IMR-90 (cell line): ENCODE results near the gene SCML2. TPM values are rescaled to one million over a fixed set of nuclear protein-coding genes. Genes with fewer than 3 reads are reported as not detected.

ENCODE experiments used
- ATAC-seq: fragments of 200-7000 bp; cut with Tn5 transposase; 2 replicates; pipeline ENCODE4 v1.9.1; 2020; ENCODE audit warnings: low read depth, mild to moderate bottlenecking, moderate library complexity
- BruUV-seq: library from RNA; stranded (reverse); fragments of 400-500 nt; replicated peaks from 2 replicates; lab custom pipeline; 2021; lab: Mats Ljungman, UMichigan
- CTCF ChIA-PET: fragments of 300-600 bp; formaldehyde crosslinking; extraction: SDS; loops from one replicate; lab custom pipeline; 2021; ENCODE audit warnings: antibody characterized with exemption; lab: Yijun Ruan, JAX
- POLR2A ChIA-PET: fragments of 300-600 bp; sonication (Branson Sonifier 250); formaldehyde crosslinking; loops from one replicate; lab custom pipeline; 2022; ENCODE audit warnings: antibody characterized with exemption; ENCODE audit not compliant: unreplicated experiment; lab: Charles Lee
- DNase-seq: peaks from one replicate; pipeline ENCODE4 v3.0.0; 2013
- H2AFZ ChIP-seq: replicated peaks from 2 replicates; pipeline ENCODE3; 2013; ENCODE audit warnings: low read length, mild to moderate bottlenecking; ENCODE audit not compliant: poor library complexity
- H2AK5ac ChIP-seq: 2 replicates; pipeline ENCODE4 v1.6.1; 2013; ENCODE audit warnings: low read depth, low read length, inconsistent platforms
- H2AK9ac ChIP-seq: replicated peaks from 2 replicates; pipeline ENCODE3; 2013; ENCODE audit warnings: mild to moderate bottlenecking, low read depth, low read length, moderate library complexity; ENCODE audit not compliant: poor library complexity
- H2BK120ac ChIP-seq: 2 replicates; pipeline ENCODE4 v1.6.1; 2013; ENCODE audit warnings: low read depth, low read length, inconsistent platforms
- H2BK15ac ChIP-seq: 3 replicates; pipeline ENCODE4 v1.6.1; 2013; ENCODE audit warnings: low read depth, low read length, inconsistent platforms
- H2BK20ac ChIP-seq: 2 replicates; pipeline ENCODE4 v1.6.1; 2013; ENCODE audit warnings: low read depth, mild to moderate bottlenecking, inconsistent platforms, low read length, moderate library complexity
- H2BK5ac ChIP-seq: 2 replicates; pipeline ENCODE4 v1.6.1; 2013; ENCODE audit warnings: mild to moderate bottlenecking, low read depth, low read length, inconsistent platforms; ENCODE audit not compliant: poor library complexity, severe bottlenecking
- H3K14ac ChIP-seq: replicated peaks from 2 replicates; pipeline ENCODE4 v1.6.1; 2013; ENCODE audit warnings: low read depth, low read length, inconsistent platforms
- H3K18ac ChIP-seq: 2 replicates; pipeline ENCODE4 v1.6.1; 2013; ENCODE audit warnings: low read depth, low read length, control low read depth
- H3K23ac ChIP-seq: 2 replicates; pipeline ENCODE4 v1.6.1; 2013; ENCODE audit warnings: low read depth, low read length, inconsistent platforms
- H3K27ac ChIP-seq: 2 replicates; pipeline ENCODE4 v1.5.1; 2013; ENCODE audit warnings: mild to moderate bottlenecking, control low read depth, low read length; ENCODE audit not compliant: insufficient read depth
- H3K27me3 ChIP-seq: 2 replicates; pipeline ENCODE4 v1.6.1; 2013; ENCODE audit warnings: low read length; ENCODE audit not compliant: control insufficient read depth, insufficient read depth
- H3K36me3 ChIP-seq: 2 replicates; pipeline ENCODE4 v1.6.1; 2013; ENCODE audit warnings: low read length, mixed read lengths; ENCODE audit not compliant: control insufficient read depth, insufficient read depth
- H3K4ac ChIP-seq: 2 replicates; pipeline ENCODE4 v1.6.1; 2013; ENCODE audit warnings: low read depth, low read length, inconsistent platforms
- H3K4me1 ChIP-seq: 2 replicates; pipeline ENCODE4 v1.6.1; 2013; ENCODE audit warnings: low read length, mixed read lengths; ENCODE audit not compliant: control insufficient read depth, insufficient read depth
- H3K4me2 ChIP-seq: 2 replicates; pipeline ENCODE4 v1.6.1; 2013; ENCODE audit warnings: low read depth, mild to moderate bottlenecking, control low read depth, low read length, moderate library complexity
- H3K4me3 ChIP-seq: 2 replicates; pipeline ENCODE4 v1.5.1; 2013; ENCODE audit warnings: low read depth, mild to moderate bottlenecking, control low read depth, low read length, moderate library complexity; ENCODE audit not compliant: insufficient read depth
- H3K56ac ChIP-seq: 2 replicates; pipeline ENCODE4 v1.6.1; 2013; ENCODE audit warnings: low read length, inconsistent platforms; ENCODE audit not compliant: insufficient read depth; ENCODE audit errors: extremely low read depth
- H3K79me1 ChIP-seq, 2 experiments: 2 replicates each; pipeline ENCODE4 v1.6.1; 2013; ENCODE audit warnings: low read length in 2 of 2, inconsistent platforms in 1 of 2, low read depth in 1 of 2
- H3K9ac ChIP-seq: 2 replicates; pipeline ENCODE4 v1.6.1; 2013; ENCODE audit warnings: low read depth, low read length, control low read depth
- H3K9me1 ChIP-seq: 2 replicates; pipeline ENCODE4 v1.6.1; 2013; ENCODE audit warnings: low read length, inconsistent platforms; ENCODE audit not compliant: insufficient read depth
- H3K9me3 ChIP-seq: 2 replicates; pipeline ENCODE4 v1.6.1; 2013; ENCODE audit warnings: low read length; ENCODE audit not compliant: control insufficient read depth, insufficient read depth
- H4K20me1 ChIP-seq: 2 replicates; pipeline ENCODE4 v1.6.1; 2013; ENCODE audit warnings: low read length, inconsistent platforms; ENCODE audit not compliant: insufficient read depth
- H4K5ac ChIP-seq: 2 replicates; pipeline ENCODE4 v1.6.1; 2013; ENCODE audit warnings: mild to moderate bottlenecking, low read depth, low read length, control low read depth
- H4K8ac ChIP-seq, 2 experiments: 2 replicates each; pipeline ENCODE4 v1.6.1; 2013; ENCODE audit warnings: low read depth in 2 of 2, low read length in 2 of 2, control low read depth in 1 of 2, inconsistent platforms in 1 of 2
- H4K91ac ChIP-seq: 2 replicates; pipeline ENCODE4 v1.6.1; 2013; ENCODE audit warnings: low read depth, low read length, inconsistent platforms; ENCODE audit not compliant: insufficient read depth
- BHLHE40 ChIP-seq: fragments of 150-350 bp; IDR thresholded peaks from 2 replicates; pipeline ENCODE4 v1.6.1; 2016; ENCODE audit warnings: mild to moderate bottlenecking, low read depth, low read length
- CEBPB ChIP-seq: IDR thresholded peaks from 2 replicates; pipeline ENCODE4 v1.6.1; 2012; ENCODE audit warnings: low read depth, low read length, improper control_type of control experiment
- CHD1 ChIP-seq: IDR thresholded peaks from 2 replicates; pipeline ENCODE4 v1.6.1; 2012; ENCODE audit warnings: low read depth, low read length, improper control_type of control experiment
- FOS ChIP-seq: fragments of 150-350 bp; IDR thresholded peaks from 2 replicates; pipeline ENCODE4 v1.6.1; 2016; ENCODE audit warnings: low read depth, low read length
- MAFK ChIP-seq: IDR thresholded peaks from 2 replicates; pipeline ENCODE4 v1.6.1; 2012; ENCODE audit warnings: low read depth, low read length, improper control_type of control experiment
- MAZ ChIP-seq: IDR thresholded peaks from 2 replicates; pipeline ENCODE4 v1.6.1; 2012; ENCODE audit warnings: low read depth, mild to moderate bottlenecking, low read length, improper control_type of control experiment, moderate library complexity, borderline replicate concordance
- MXI1 ChIP-seq: IDR thresholded peaks from 2 replicates; pipeline ENCODE4 v1.6.1; 2012; ENCODE audit warnings: low read depth, mild to moderate bottlenecking, low read length, moderate library complexity, borderline replicate concordance
- NFE2L2 ChIP-seq: fragments of 150-350 bp; IDR thresholded peaks from 2 replicates; pipeline ENCODE4 v1.6.1; 2016; ENCODE audit warnings: low read depth, mild to moderate bottlenecking, low read length
- POLR2A ChIP-seq: IDR thresholded peaks from 2 replicates; pipeline ENCODE4 v1.6.1; 2012; ENCODE audit warnings: mild to moderate bottlenecking, low read depth, low read length
- RAD21 ChIP-seq: IDR thresholded peaks from 2 replicates; pipeline ENCODE4 v1.6.1; 2012; ENCODE audit warnings: low read length, improper control_type of control experiment
- RCOR1 ChIP-seq: IDR thresholded peaks from 2 replicates; pipeline ENCODE4 v1.6.1; 2012; ENCODE audit warnings: mild to moderate bottlenecking, low read length, improper control_type of control experiment; ENCODE audit not compliant: insufficient replicate concordance
- RFX5 ChIP-seq: IDR thresholded peaks from 2 replicates; pipeline ENCODE4 v1.8.0; 2012; ENCODE audit warnings: low read depth, mild to moderate bottlenecking, low read length, moderate library complexity
- SMC3 ChIP-seq: fragments of 150-350 bp; IDR thresholded peaks from 2 replicates; pipeline ENCODE4 v1.6.1; 2016; ENCODE audit warnings: low read depth, mild to moderate bottlenecking, antibody characterized with exemption, low read length, moderate library complexity
- WGBS, 2 experiments: methylation state at CpG; one replicate each; pipeline versions ENCODE4 v1.1.5 to v1.1.7; 2013; ENCODE audit warnings: missing lambda C conversion rate in 2 of 2; ENCODE audit not compliant: insufficient read length in 1 of 2; ENCODE audit errors: extremely low coverage in 2 of 2; 5-methylcytosine and 5-hydroxymethylcytosine counted together
- dilution Hi-C: fragments of 300-500 bp; cut with HindIII; formaldehyde crosslinking; loops from one replicate; pipeline ENCODE4 v1.14.3; 2018; ENCODE audit warnings: low sequenced_read_pairs; ENCODE audit not compliant: unreplicated experiment
- in situ Hi-C: fragments of 300-500 bp; cut with MboI; formaldehyde crosslinking; loops from 3 replicates; pipeline ENCODE4 v1.14.3; 2019; ENCODE audit warnings: low sequenced_read_pairs, inconsistent platforms, mixed read lengths
- intact Hi-C: fragments of 100-400 bp; cut with micrococcal nuclease; formaldehyde crosslinking; loops from 2 replicates; pipeline ENCODE4 v1.10.0; 2022
- polyA plus RNA-seq, 3 experiments: library from polyadenylated mRNA; depleted of rRNA; stranded (reverse); fragments of >200 nt; gene quantifications; 2 replicates each; pipeline ENCODE4 v1.2.3, GENCODE V29; 2012; ENCODE audit warnings: low replicate concordance in 1 of 3
- total RNA-seq: library from RNA; depleted of rRNA; stranded (reverse); fragments of >200 nt; gene quantifications from 2 replicates; pipeline ENCODE4 v1.2.3, GENCODE V29; 2012
- TF ChIP-seq, protein P1 (sequence below): fragments of 150-350 bp; IDR thresholded peaks from 2 replicates; pipeline ENCODE4 v1.6.1; 2016; ENCODE audit warnings: low read depth, mild to moderate bottlenecking, low read length, moderate library complexity, borderline replicate concordance
- TF ChIP-seq, protein P2 (sequence below): fragments of 150-350 bp; IDR thresholded peaks from 2 replicates; pipeline ENCODE4 v1.6.1; 2017; ENCODE audit warnings: mild to moderate bottlenecking, antibody characterized with exemption, low read length, low read depth
- TF ChIP-seq, protein P3 (sequence below): conservative IDR thresholded peaks from 2 replicates; pipeline ENCODE4 v1.5.1; 2012; ENCODE audit warnings: mild to moderate bottlenecking, low read depth, low read length, improper control_type of control experiment

The SCML2 gene
- total and polyA plus RNA-seq, 2 of the 4 experiments (the other 2 are of a cell fraction): 1.3 to 1.7 TPM

DNA sequence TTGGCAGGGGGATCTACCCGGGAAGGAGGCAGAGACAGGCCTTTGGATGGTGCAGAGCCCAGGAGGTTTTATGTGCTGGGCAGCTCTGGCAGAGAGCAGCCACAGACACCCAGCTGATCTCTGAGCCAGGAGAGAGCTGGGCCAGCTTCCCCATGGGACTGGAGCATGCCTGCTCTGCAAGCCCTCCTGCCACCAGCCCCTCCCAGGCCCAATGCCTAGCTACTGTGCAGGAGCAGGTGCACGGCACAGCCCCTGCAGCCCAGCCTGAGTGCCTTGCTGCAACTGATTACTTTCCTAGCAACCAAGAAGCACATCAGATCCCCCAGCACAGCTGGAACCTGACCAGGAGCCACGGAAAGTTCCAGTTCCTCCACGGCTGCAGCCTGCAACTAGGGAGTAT is 76.0 kb downstream of the SCML2 start:
- H3K4ac ChIP-seq: no peak overlapping the region
- POLR2A ChIA-PET: interaction anchor here (0.6 kb wide), 1 partner anchor 856 kb away, joined by 8 read pairs; no protein-coding TSS in a partner anchor
- H3K9me1 ChIP-seq: no peaks in the 10 kb centered on the region
- H3K4me1 ChIP-seq: no peaks in the 10 kb centered on the region
- TF ChIP-seq CEBPB (no peak), MAFK (no peak), CHD1 (no peak), NFE2L2 (no peak), SMC3 (no peak), POLR2A (no peak), RCOR1 (no peak), RAD21 (no peak), BHLHE40 (no peak), MXI1 (no peak), MAZ (no peak), FOS (no peak), RFX5 (no peak)
- TF ChIP-seq, protein P1, sequence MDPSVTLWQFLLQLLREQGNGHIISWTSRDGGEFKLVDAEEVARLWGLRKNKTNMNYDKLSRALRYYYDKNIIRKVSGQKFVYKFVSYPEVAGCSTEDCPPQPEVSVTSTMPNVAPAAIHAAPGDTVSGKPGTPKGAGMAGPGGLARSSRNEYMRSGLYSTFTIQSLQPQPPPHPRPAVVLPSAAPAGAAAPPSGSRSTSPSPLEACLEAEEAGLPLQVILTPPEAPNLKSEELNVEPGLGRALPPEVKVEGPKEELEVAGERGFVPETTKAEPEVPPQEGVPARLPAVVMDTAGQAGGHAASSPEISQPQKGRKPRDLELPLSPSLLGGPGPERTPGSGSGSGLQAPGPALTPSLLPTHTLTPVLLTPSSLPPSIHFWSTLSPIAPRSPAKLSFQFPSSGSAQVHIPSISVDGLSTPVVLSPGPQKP: no peak
- TF ChIP-seq, protein P2, sequence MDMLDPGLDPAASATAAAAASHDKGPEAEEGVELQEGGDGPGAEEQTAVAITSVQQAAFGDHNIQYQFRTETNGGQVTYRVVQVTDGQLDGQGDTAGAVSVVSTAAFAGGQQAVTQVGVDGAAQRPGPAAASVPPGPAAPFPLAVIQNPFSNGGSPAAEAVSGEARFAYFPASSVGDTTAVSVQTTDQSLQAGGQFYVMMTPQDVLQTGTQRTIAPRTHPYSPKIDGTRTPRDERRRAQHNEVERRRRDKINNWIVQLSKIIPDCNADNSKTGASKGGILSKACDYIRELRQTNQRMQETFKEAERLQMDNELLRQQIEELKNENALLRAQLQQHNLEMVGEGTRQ: no peak
- TF ChIP-seq, protein P3, sequence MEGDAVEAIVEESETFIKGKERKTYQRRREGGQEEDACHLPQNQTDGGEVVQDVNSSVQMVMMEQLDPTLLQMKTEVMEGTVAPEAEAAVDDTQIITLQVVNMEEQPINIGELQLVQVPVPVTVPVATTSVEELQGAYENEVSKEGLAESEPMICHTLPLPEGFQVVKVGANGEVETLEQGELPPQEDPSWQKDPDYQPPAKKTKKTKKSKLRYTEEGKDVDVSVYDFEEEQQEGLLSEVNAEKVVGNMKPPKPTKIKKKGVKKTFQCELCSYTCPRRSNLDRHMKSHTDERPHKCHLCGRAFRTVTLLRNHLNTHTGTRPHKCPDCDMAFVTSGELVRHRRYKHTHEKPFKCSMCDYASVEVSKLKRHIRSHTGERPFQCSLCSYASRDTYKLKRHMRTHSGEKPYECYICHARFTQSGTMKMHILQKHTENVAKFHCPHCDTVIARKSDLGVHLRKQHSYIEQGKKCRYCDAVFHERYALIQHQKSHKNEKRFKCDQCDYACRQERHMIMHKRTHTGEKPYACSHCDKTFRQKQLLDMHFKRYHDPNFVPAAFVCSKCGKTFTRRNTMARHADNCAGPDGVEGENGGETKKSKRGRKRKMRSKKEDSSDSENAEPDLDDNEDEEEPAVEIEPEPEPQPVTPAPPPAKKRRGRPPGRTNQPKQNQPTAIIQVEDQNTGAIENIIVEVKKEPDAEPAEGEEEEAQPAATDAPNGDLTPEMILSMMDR: no peak
- 67% methylated on average over 1 of the region's 4 CpGs; no CpG with 5 or more reads in 1 of the 2 experiments for WGBS, 2 experiments
- H3K18ac ChIP-seq: no peak overlapping the region
- H4K91ac ChIP-seq: no peak overlapping the region
- ATAC-seq: no peak
- H2BK5ac ChIP-seq: no peak overlapping the region
- H3K9ac ChIP-seq: no peak overlapping the region
- H4K8ac ChIP-seq: no peak overlapping the region
- H3K9me3 ChIP-seq: no peaks in the 10 kb centered on the region
- intact Hi-C loops: no loop called here
- H2AK5ac ChIP-seq: no peak overlapping the region
- CTCF ChIA-PET: no interaction called here
- H2BK120ac ChIP-seq: no peak overlapping the region
- no peak overlapping the region for H3K56ac ChIP-seq
- H2AFZ ChIP-seq: peak overlapping the region; percentile 44
- no peak overlapping the region for H3K27ac ChIP-seq
- no peak overlapping the region for H3K23ac ChIP-seq
- no peak overlapping the region for H3K4me2 ChIP-seq
- no peak overlapping the region for H2BK20ac ChIP-seq
- H2BK15ac ChIP-seq: no peak overlapping the region
- DNase-seq: no peak
- H4K20me1 ChIP-seq: no peaks in the 10 kb centered on the region
- in situ Hi-C loops: no loop called here
- H3K79me1 ChIP-seq: no peaks in the 10 kb centered on the region
- H3K36me3 ChIP-seq: no peaks in the 10 kb centered on the region
- H3K27me3 ChIP-seq: no peaks in the 10 kb centered on the region
- no peak overlapping the region for H2AK9ac ChIP-seq
- H4K5ac ChIP-seq: no peak overlapping the region
- no TSS peak for BruUV-seq
- dilution Hi-C loops: no loop called here
- no peak overlapping the region for H3K4me3 ChIP-seq
- H3K14ac ChIP-seq: no peak overlapping the region
